Measurements from ENCODE around the gene ZMYND8. TPM values are rescaled to one million over a fixed set of nuclear protein-coding genes. Genes with fewer than 3 reads are reported as not detected.
A peak's percentile ranks its signal among the peaks of the same experiment; 100 is the strongest.
"Not testable (repeated sequence)": the region's sequence is repeated elsewhere in the genome, so short reads cannot be mapped to it uniquely, and the experiment has no call there.

Gene ZMYND8
- total RNA-seq, 1 experiment from 2014 or later = 22.8 TPM

GRCh38 chr20:47196091-47197081 is 160.1 kb downstream of the ZMYND8 start:
- in situ Hi-C loops (cut with HindIII; ENCODE audit: low pct_unique_long_range_greater_than_20kb, low sequenced_read_pairs) = no loop called here
- peak; percentile 72 for DNase-seq (ENCODE audit: low read depth, low spot score)

- in situ Hi-C loops (cut with HindIII; ENCODE audit: low pct_unique_long_range_greater_than_20kb, low sequenced_read_pairs) = no loop called here
- DNase-seq (ENCODE audit: low read depth, low spot score) = no peak
Measured at GRCh38 chr20:47195573-47195972, 160.9 kb downstream of the ZMYND8 start.

- in situ Hi-C loops (cut with HindIII; ENCODE audit: low pct_unique_long_range_greater_than_20kb, low sequenced_read_pairs) = no loop called here
Measured at GRCh38 chr20:47191956-47192355, 164.5 kb downstream of the ZMYND8 start.

GRCh38 chr20:47191074-47191673 is 165.3 kb downstream of the ZMYND8 start:
- DNase-seq (ENCODE audit: low read depth, low spot score) = no peak
- in situ Hi-C loops (cut with HindIII; ENCODE audit: low pct_unique_long_range_greater_than_20kb, low sequenced_read_pairs) = no loop called here

More at GRCh38 chr20:47191956-47192355, 164.5 kb downstream of the ZMYND8 start:
- no peak for DNase-seq (ENCODE audit: low read depth, low spot score)

- in situ Hi-C loops (cut with HindIII; ENCODE audit: low pct_unique_long_range_greater_than_20kb, low sequenced_read_pairs) = no loop called here
- peak; percentile 28 for DNase-seq (ENCODE audit: low read depth, low spot score)
Measured at GRCh38 chr20:47189060-47189459, 167.4 kb downstream of the ZMYND8 start.

- peak; percentile 37 for DNase-seq (ENCODE audit: low read depth, low spot score)
- in situ Hi-C loops (cut with HindIII; ENCODE audit: low pct_unique_long_range_greater_than_20kb, low sequenced_read_pairs) = no loop called here
Measured at GRCh38 chr20:47188540-47188939, 168.0 kb downstream of the ZMYND8 start.

GRCh38 chr20:47187450-47188195 is 168.9 kb downstream of the ZMYND8 start:
- peak; percentile 34 for DNase-seq (ENCODE audit: low read depth, low spot score)
- in situ Hi-C loops (cut with HindIII; ENCODE audit: low pct_unique_long_range_greater_than_20kb, low sequenced_read_pairs) = no loop called here

- DNase-seq (ENCODE audit: low read depth, low spot score) = no peak
- in situ Hi-C loops (cut with HindIII; ENCODE audit: low pct_unique_long_range_greater_than_20kb, low sequenced_read_pairs) = no loop called here
Measured at GRCh38 chr20:47183367-47183766, 173.1 kb downstream of the ZMYND8 start.

GRCh38 chr20:47181056-47181862 is 175.2 kb downstream of the ZMYND8 start:
- peak; percentile 80 for DNase-seq (ENCODE audit: low read depth, low spot score)
- in situ Hi-C loops (cut with HindIII; ENCODE audit: low pct_unique_long_range_greater_than_20kb, low sequenced_read_pairs) = no loop called here

- no peak for DNase-seq (ENCODE audit: low read depth, low spot score)
- in situ Hi-C loops (cut with HindIII; ENCODE audit: low pct_unique_long_range_greater_than_20kb, low sequenced_read_pairs) = no loop called here
Measured at GRCh38 chr20:47179267-47179666, 177.2 kb downstream of the ZMYND8 start.

GRCh38 chr20:47178851-47179250 is 177.6 kb downstream of the ZMYND8 start:
- in situ Hi-C loops (cut with HindIII; ENCODE audit: low pct_unique_long_range_greater_than_20kb, low sequenced_read_pairs) = no loop called here

GRCh38 chr20:47178277-47178676 is 178.2 kb downstream of the ZMYND8 start:
- no peak for DNase-seq (ENCODE audit: low read depth, low spot score)
- in situ Hi-C loops (cut with HindIII; ENCODE audit: low pct_unique_long_range_greater_than_20kb, low sequenced_read_pairs) = no loop called here

More at GRCh38 chr20:47178851-47179250, 177.6 kb downstream of the ZMYND8 start:
- DNase-seq (ENCODE audit: low read depth, low spot score) = no peak

- in situ Hi-C loops (cut with HindIII; ENCODE audit: low pct_unique_long_range_greater_than_20kb, low sequenced_read_pairs); DNase-seq (ENCODE audit: low read depth, low spot score): not testable (repeated sequence)
Measured at GRCh38 chr20:47176217-47176616, 180.3 kb downstream of the ZMYND8 start.

- DNase-seq (ENCODE audit: low read depth, low spot score) = no peak
- in situ Hi-C loops (cut with HindIII; ENCODE audit: low pct_unique_long_range_greater_than_20kb, low sequenced_read_pairs) = no loop called here
Measured at GRCh38 chr20:47175493-47175892, 181.0 kb downstream of the ZMYND8 start.

- DNase-seq (ENCODE audit: low read depth, low spot score) = no peak
- in situ Hi-C loops (cut with HindIII; ENCODE audit: low pct_unique_long_range_greater_than_20kb, low sequenced_read_pairs) = no loop called here
Measured at GRCh38 chr20:47174456-47175243, 181.8 kb downstream of the ZMYND8 start.

- in situ Hi-C loops (cut with HindIII; ENCODE audit: low pct_unique_long_range_greater_than_20kb, low sequenced_read_pairs) = no loop called here
- no peak for DNase-seq (ENCODE audit: low read depth, low spot score)
Measured at GRCh38 chr20:47173596-47174216, 182.8 kb downstream of the ZMYND8 start.

All from SK-MEL-5 (cell line).